ENCODE data around the gene HMX3. TPM values are rescaled to one million over a fixed set of nuclear protein-coding genes. Genes with fewer than 3 reads are reported as not detected.
"Not testable (repeated sequence)": the region's sequence is repeated elsewhere in the genome, so short reads cannot be mapped to it uniquely, and the experiment has no call there.

Gene HMX3
- total RNA-seq, 1 donor from 2014 or later = not detected

DNA sequence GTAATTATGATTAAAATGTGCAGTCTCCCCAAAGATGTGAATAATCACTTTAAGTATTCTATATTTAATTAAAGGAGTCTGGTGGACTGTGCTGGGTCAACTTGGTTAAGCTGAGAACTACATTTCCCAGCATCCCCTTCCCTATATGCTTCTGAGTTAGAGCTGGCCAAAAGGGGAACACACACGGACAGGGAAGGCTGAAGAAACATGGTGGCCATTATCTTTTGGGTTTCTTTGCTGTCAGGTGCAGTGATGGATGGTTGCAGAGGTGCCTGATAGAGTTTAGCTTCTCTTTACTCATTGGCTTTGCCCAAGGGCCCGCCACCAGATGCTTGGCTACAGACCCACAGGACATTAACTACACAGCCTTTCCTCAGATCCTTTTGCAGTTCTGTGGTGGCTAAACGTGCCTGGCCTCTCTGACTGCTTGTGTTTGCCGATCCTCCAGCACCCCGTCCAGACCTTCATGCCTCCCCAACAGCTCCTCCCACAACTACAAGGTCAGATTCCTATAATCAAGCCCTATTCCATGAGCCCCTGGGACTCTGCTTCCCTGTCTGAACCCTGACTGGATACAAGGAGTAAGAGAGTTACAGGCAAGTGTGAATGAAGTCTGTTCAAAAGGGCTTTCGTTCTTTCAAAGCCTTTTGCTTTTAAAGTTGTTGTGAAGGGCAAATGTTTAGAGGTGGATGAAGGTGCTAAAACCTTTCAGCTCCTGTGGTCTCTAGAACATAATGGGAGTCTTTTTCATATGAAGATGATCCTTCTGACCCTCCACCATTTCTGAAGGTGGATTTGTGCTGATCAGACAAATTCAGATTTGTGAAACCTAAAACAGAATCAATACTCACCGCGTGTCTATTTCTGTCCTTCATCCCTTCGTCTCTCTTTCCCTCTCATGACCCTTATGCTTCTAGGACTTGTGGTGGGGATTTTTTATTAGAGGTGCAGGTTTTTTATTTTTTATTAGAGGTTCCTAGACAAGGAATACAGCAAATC is 39.9 kb downstream of the HMX3 start:
- H3K27ac Mint-ChIP-seq (ENCODE audit: unreplicated experiment) = no peak overlapping the region
- H3K27ac ChIP-seq (ENCODE audit: low read depth, low read length) = no peak overlapping the region

GRCh38 chr10:123178390-123178789 is 42.6 kb downstream of the HMX3 start:
- not testable (repeated sequence) for H3K4me2 ChIP-seq (ENCODE audit: low read length); H3K4me1 ChIP-seq (ENCODE audit: insufficient read depth, low read length); FAIRE-seq; H3K9me3 ChIP-seq (ENCODE audit: insufficient read depth, low read depth, low read length); H3K4me3 ChIP-seq (ENCODE audit: insufficient read depth, low read depth, low read length); H3K4me1 Mint-ChIP-seq (ENCODE audit: low read depth, unreplicated experiment); H3K27ac ChIP-seq (ENCODE audit: low read depth, low read length); H3K36me3 ChIP-seq (ENCODE audit: insufficient read depth, low read length); DNase-seq (ENCODE audit: low read depth); H4K20me1 ChIP-seq (ENCODE audit: insufficient read depth, low read length); H3K9me3 Mint-ChIP-seq (ENCODE audit: unreplicated experiment); H3K27ac Mint-ChIP-seq (ENCODE audit: unreplicated experiment); H3K4me3 Mint-ChIP-seq (ENCODE audit: unreplicated experiment); H3K79me2 ChIP-seq (ENCODE audit: insufficient read depth, low read length); H3K27me3 Mint-ChIP-seq (ENCODE audit: low read depth, unreplicated experiment); H2AFZ ChIP-seq (ENCODE audit: low read depth, low read length); H3K9ac ChIP-seq (ENCODE audit: low read length); H3K27me3 ChIP-seq (ENCODE audit: insufficient read depth, low read length)
- H3K36me3 Mint-ChIP-seq (ENCODE audit: low read depth, unreplicated experiment) = peaks cover 27% of the 10 kb centered on the region

More for the DNA sequence above, 39.9 kb downstream of the HMX3 start:
- H3K27me3 Mint-ChIP-seq (ENCODE audit: low read depth, unreplicated experiment) = no peaks in the 10 kb centered on the region
- TF ChIP-seq CTCF (IDR thresholded peaks at IDR 0.05; ENCODE audit: insufficient read depth, low read depth, low read length) (no peak), EZH2 (IDR thresholded peaks at IDR 0.05; ENCODE audit: insufficient read depth, low read length) (no peak)
- no peak for DNase-seq (ENCODE audit: low read depth)
- peaks cover 2% of the 10 kb centered on the region for H3K9me3 Mint-ChIP-seq (ENCODE audit: unreplicated experiment)
- Histone ChIP-seq H3K4me1 (ENCODE audit: insufficient read depth, low read length) (no peaks in the 10 kb centered on the region), H3K9ac (ENCODE audit: low read length) (no peak overlapping the region), H4K20me1 (ENCODE audit: insufficient read depth, low read length) (peaks cover 4% of the 10 kb centered on the region), H3K36me3 (ENCODE audit: insufficient read depth, low read length) (no peaks in the 10 kb centered on the region), H2AFZ (ENCODE audit: low read depth, low read length) (no peak overlapping the region), H3K4me3 (ENCODE audit: insufficient read depth, low read depth, low read length) (no peak overlapping the region), H3K27me3 (ENCODE audit: insufficient read depth, low read length) (no peaks in the 10 kb centered on the region), H3K4me2 (ENCODE audit: low read length) (no peak overlapping the region), H3K9me3 (ENCODE audit: insufficient read depth, low read depth, low read length) (no peaks in the 10 kb centered on the region), H3K79me2 (ENCODE audit: insufficient read depth, low read length) (no peaks in the 10 kb centered on the region)
- H3K36me3 Mint-ChIP-seq (ENCODE audit: low read depth, unreplicated experiment) = peaks cover 30% of the 10 kb centered on the region
- H3K4me1 Mint-ChIP-seq (ENCODE audit: low read depth, unreplicated experiment) = no peaks in the 10 kb centered on the region
- no peak overlapping the region for H3K4me3 Mint-ChIP-seq (ENCODE audit: unreplicated experiment)
- no peak for FAIRE-seq

GRCh38 chr10:123180101-123181090 is 44.6 kb downstream of the HMX3 start:
- Histone ChIP-seq H4K20me1 (ENCODE audit: insufficient read depth, low read length) (no peaks in the 10 kb centered on the region), H3K4me3 (ENCODE audit: insufficient read depth, low read depth, low read length) (no peak overlapping the region), H3K4me2 (ENCODE audit: low read length) (no peak overlapping the region), H3K4me1 (ENCODE audit: insufficient read depth, low read length) (no peaks in the 10 kb centered on the region), H3K36me3 (ENCODE audit: insufficient read depth, low read length) (no peaks in the 10 kb centered on the region), H3K27me3 (ENCODE audit: insufficient read depth, low read length) (no peaks in the 10 kb centered on the region), H3K27ac (ENCODE audit: low read depth, low read length) (no peak overlapping the region), H3K79me2 (ENCODE audit: insufficient read depth, low read length) (no peaks in the 10 kb centered on the region), H3K9me3 (ENCODE audit: insufficient read depth, low read depth, low read length) (no peaks in the 10 kb centered on the region), H2AFZ (ENCODE audit: low read depth, low read length) (no peak overlapping the region), H3K9ac (ENCODE audit: low read length) (no peak overlapping the region)
- Mint-ChIP-seq H3K27me3 (ENCODE audit: low read depth, unreplicated experiment) (no peaks in the 10 kb centered on the region), H3K36me3 (ENCODE audit: low read depth, unreplicated experiment) (peaks cover 24% of the 10 kb centered on the region), H3K4me1 (ENCODE audit: low read depth, unreplicated experiment) (no peaks in the 10 kb centered on the region), H3K27ac (ENCODE audit: unreplicated experiment) (no peak overlapping the region), H3K9me3 (ENCODE audit: unreplicated experiment) (peaks cover 8% of the 10 kb centered on the region), H3K4me3 (ENCODE audit: unreplicated experiment) (no peak overlapping the region)
- no peak for TF ChIP-seq CTCF (IDR thresholded peaks at IDR 0.05; ENCODE audit: insufficient read depth, low read depth, low read length)
- no peak for TF ChIP-seq EZH2 (IDR thresholded peaks at IDR 0.05; ENCODE audit: insufficient read depth, low read length)
- FAIRE-seq = no peak
- DNase-seq (ENCODE audit: low read depth) = no peak
